Upper lobe of left lung (tissue), 6 donors: ENCODE measurements around the gene VAV2. TPM values are rescaled to one million over a fixed set of nuclear protein-coding genes. Genes with fewer than 3 reads are reported as not detected.

Source experiments
- ATAC-seq, 2 donors: fragments of 200-7000 bp; cut with Tn5 transposase; one replicate each; pipeline ENCODE4 v1.9.1; 2022; ENCODE audit warnings: mild to moderate bottlenecking in 2 of 2, moderate library complexity in 2 of 2; ENCODE audit not compliant: low FRiP score in 2 of 2
- DNase-seq, 2 donors: peaks; one replicate each; pipeline ENCODE4 v3.0.0-alpha.2; 2019 to 2020
- H3K27ac ChIP-seq, 4 donors: fragments of 200-600 bp; sonication (generic); one replicate each; pipeline ENCODE4 v1.5.1; 2016 to 2019
- H3K27me3 ChIP-seq, 4 donors: fragments of 200-600 bp; sonication (generic); one replicate each; pipeline ENCODE4 v1.5.1; 2017 to 2019
- H3K36me3 ChIP-seq, 4 donors: fragments of 200-600 bp; sonication (generic); one replicate each; pipeline ENCODE4 v1.5.1; 2016 to 2019
- H3K4me1 ChIP-seq, 4 donors: fragments of 200-600 bp; sonication (generic); one replicate each; pipeline ENCODE4 v1.5.1; 2018 to 2019
- H3K4me3 ChIP-seq, 4 donors: fragments of 200-600 bp; sonication (generic); one replicate each; pipeline ENCODE4 v1.5.1; 2017 to 2019; ENCODE audit warnings: mild to moderate bottlenecking in 2 of 4, moderate library complexity in 1 of 4
- H3K9me3 ChIP-seq, 4 donors: fragments of 200-600 bp; sonication (generic); one replicate each; pipeline ENCODE4 v1.5.1; 2018 to 2019
- CTCF ChIP-seq, 6 experiments: fragments of 450-650 bp in 4 of 6; fragments of 200-600 bp in 2 of 6; sonication (generic) in 2 of 6; IDR thresholded peaks; one replicate each; pipeline ENCODE4 v1.5.1; 2016 to 2019; ENCODE audit warnings: antibody characterized with exemption in 6 of 6
- EP300 ChIP-seq, 4 donors: sonication (generic); formaldehyde crosslinking; IDR thresholded peaks; one replicate each; pipeline ENCODE4 v1.5.1; 2017; ENCODE audit warnings: antibody characterized with exemption in 4 of 4, control low read depth in 2 of 4
- POLR2A ChIP-seq, 4 donors: fragments of 450-650 bp; IDR thresholded peaks; one replicate each; pipeline ENCODE4 v1.5.1; 2016 to 2017; ENCODE audit warnings: antibody characterized with exemption in 4 of 4, mild to moderate bottlenecking in 2 of 4
- POLR2AphosphoS5 ChIP-seq, 2 donors: sonication (generic); formaldehyde crosslinking; IDR thresholded peaks; one replicate each; pipeline ENCODE4 v1.5.1; 2017; ENCODE audit warnings: antibody characterized with exemption in 2 of 2
- WGBS, 2 donors: methylation state at CpG; one replicate each; pipeline ENCODE4 v1.1.5; 2017 to 2018; 5-methylcytosine and 5-hydroxymethylcytosine counted together
- total RNA-seq, 6 donors: library from RNA; depleted of rRNA in 4 of 6; stranded (reverse); fragments of >200 nt in 4 of 6; gene quantifications; one replicate each; pipeline versions ENCODE4 v1.1.0 to v1.2.1, GENCODE V29; 2016 to 2021
- donor health status: DM: no; HTN: no; CAD: no; lungs with moderate emphysema.
- donor health status: DM: no; HTN: yes; CAD: no; lungs with severe emphysema.

Gene VAV2
- total RNA-seq, 6 donors from 2014 or later, result 12.0 to 38.8 (median 22.0) TPM

GRCh38 chr9:133716564-133717112, 275.5 kb downstream of the VAV2 start:
- H3K9me3 ChIP-seq, result no peaks in the 10 kb centered on the region
- no peak overlapping the region for H3K4me3 ChIP-seq
- peaks cover 4 to 23% (median 8%) of the 10 kb centered on the region in 4 donors for H3K4me1 ChIP-seq
- WGBS, 2 donors, result 64 to 67% methylated on average over 6 to 7 of the region's 8 CpGs
- peak in 1 of 2 donors; percentile 39 for DNase-seq
- H3K27me3 ChIP-seq, result no peaks in the 10 kb centered on the region
- TF ChIP-seq POLR2A (IDR thresholded peaks at IDR 0.05), result no peak
- TF ChIP-seq EP300 (IDR thresholded peaks at IDR 0.05), result no peak
- no peak for TF ChIP-seq POLR2AphosphoS5 (IDR thresholded peaks at IDR 0.05)
- no peak for TF ChIP-seq CTCF (IDR thresholded peaks at IDR 0.05)
- H3K27ac ChIP-seq, result peak overlapping the region in 1 of 4 donors; percentile 73
- H3K36me3 ChIP-seq, result no peaks in the 10 kb centered on the region
- no peak for ATAC-seq

- Histone ChIP-seq H3K36me3 (no peaks in the 10 kb centered on the region), H3K27me3 (no peaks in the 10 kb centered on the region), H3K9me3 (no peaks in the 10 kb centered on the region), H3K27ac (peak overlapping the region in 2 of 4 donors; percentile 17 to 73), H3K4me3 (no peak overlapping the region), H3K4me1 (peaks cover 4 to 23% (median 8%) of the 10 kb centered on the region in 4 donors)
- DNase-seq (peak in 1 of 2 donors; percentile 78), ATAC-seq (peak in 1 of 2 donors; percentile 12)
- 66 to 72% methylated on average over 4 to 18 of the region's 21 CpGs for WGBS, 2 donors
- TF ChIP-seq CTCF (IDR thresholded peaks at IDR 0.05), result peak in 4 of 6 experiments; percentile 27 to 49 (median 41)
- TF ChIP-seq POLR2A (IDR thresholded peaks at IDR 0.05), result no peak
Observed at GRCh38 chr9:133715866-133716563, 276.1 kb downstream of the VAV2 start.

GRCh38 chr9:133715295-133715865, 276.7 kb downstream of the VAV2 start:
- DNase-seq, result peak in 1 of 2 donors; percentile 69
- no peak for TF ChIP-seq EP300 (IDR thresholded peaks at IDR 0.05)
- TF ChIP-seq POLR2AphosphoS5 (IDR thresholded peaks at IDR 0.05), result no peak
- TF ChIP-seq CTCF (IDR thresholded peaks at IDR 0.05), result no peak
- no peak for TF ChIP-seq POLR2A (IDR thresholded peaks at IDR 0.05)
- Histone ChIP-seq H3K9me3 (no peaks in the 10 kb centered on the region), H3K4me1 (peaks cover 4 to 23% (median 9%) of the 10 kb centered on the region in 4 donors), H3K27me3 (no peaks in the 10 kb centered on the region), H3K27ac (peak overlapping the region in 2 of 4 donors; percentile 17 to 73), H3K36me3 (no peaks in the 10 kb centered on the region), H3K4me3 (no peak overlapping the region)
- ATAC-seq, result no peak
- WGBS, 2 donors, result 74 to 76% methylated on average over 22 to 23 of the region's 23 CpGs

- Histone ChIP-seq H3K4me3 (no peak overlapping the region), H3K36me3 (no peaks in the 10 kb centered on the region), H3K27me3 (no peaks in the 10 kb centered on the region), H3K27ac (peak overlapping the region in 2 of 4 donors; percentile 17 to 73), H3K9me3 (no peaks in the 10 kb centered on the region), H3K4me1 (peaks cover 4 to 23% (median 9%) of the 10 kb centered on the region in 4 donors)
- WGBS, 2 donors, result 75 to 89% methylated on average over 12 to 15 of the region's 15 CpGs
- no peak for ATAC-seq
- peak in 1 of 2 donors; percentile 84 for DNase-seq
- TF ChIP-seq POLR2A (IDR thresholded peaks at IDR 0.05) (no peak), POLR2AphosphoS5 (IDR thresholded peaks at IDR 0.05) (peak; percentile 35 to 42), EP300 (IDR thresholded peaks at IDR 0.05) (peak in 1 of 4 donors; percentile 6)
Observed at GRCh38 chr9:133714606-133715294, 277.4 kb downstream of the VAV2 start.
